GM21528 (cell line): ENCODE results near the gene GNPTAB.

Experiments used
- ATAC-seq: cut with Tn5 transposase; IDR thresholded peaks from one replicate; pipeline ENCODE4 v1.9.1; 2021; ENCODE audit warnings: mild to moderate bottlenecking, moderate library complexity; ENCODE audit not compliant: unreplicated experiment, low FRiP score

The GNPTAB gene

DNA sequence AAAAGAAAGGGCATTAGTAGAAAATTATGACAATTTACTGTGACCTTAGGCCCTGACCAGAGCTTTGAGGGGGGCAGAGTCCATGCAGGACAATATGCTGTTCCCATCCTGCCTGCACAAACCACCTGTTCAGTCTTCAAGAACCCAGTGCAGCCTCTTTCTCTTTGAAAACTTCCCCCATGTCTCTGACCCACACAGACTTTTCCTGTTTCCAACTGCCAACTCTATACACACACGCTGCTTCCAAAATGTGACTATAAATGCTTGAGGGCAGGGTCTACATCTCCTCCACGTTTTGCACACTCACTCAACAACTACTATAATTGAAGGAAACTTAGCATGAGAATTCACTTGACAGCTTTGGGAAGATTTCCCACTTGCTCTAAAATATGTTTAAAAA is 54.9 kb downstream of the GNPTAB start:
- ATAC-seq: no peak

GRCh38 chr12:101773650-101774162 is 57.1 kb downstream of the GNPTAB start:
- peak; percentile 83 for ATAC-seq

DNA sequence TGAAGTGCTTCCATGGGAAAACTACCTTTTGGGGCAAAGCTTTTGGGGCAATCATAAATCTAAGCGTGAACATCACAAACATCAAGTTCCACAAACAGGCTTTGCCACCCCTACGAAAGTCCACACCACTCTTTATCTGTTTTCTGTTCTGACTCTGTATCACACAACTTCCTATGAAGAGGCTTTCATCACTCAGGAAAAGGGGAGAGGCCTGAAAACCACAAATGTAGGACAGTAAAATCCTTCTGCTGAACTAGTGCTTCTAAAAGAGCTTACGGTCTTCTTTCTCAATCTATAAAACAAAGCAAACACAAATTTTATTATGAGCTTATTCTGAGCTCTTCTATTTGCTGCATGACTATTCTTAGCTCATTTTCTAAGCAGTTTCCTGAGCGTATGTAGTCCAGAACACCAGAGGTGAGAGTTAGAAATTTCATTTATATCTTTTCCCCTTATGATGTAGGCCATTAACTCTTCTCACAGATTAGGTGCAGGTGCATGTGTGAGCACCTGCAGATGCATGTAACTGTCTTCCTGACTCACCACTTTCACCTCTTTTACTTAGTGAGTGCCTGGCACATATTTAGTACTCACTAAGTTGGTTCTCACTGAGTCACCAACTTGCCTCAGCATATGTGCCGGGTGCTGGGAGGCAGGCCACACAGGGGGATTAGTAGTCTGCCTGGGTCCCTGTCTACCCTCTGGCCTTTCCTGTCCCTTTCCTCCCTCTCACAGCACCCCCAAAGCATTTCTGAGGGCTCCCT is 58.6 kb downstream of the GNPTAB start:
- no peak for ATAC-seq

GRCh38 chr12:101769865-101770264 is 60.9 kb downstream of the GNPTAB start:
- no peak for ATAC-seq

DNA sequence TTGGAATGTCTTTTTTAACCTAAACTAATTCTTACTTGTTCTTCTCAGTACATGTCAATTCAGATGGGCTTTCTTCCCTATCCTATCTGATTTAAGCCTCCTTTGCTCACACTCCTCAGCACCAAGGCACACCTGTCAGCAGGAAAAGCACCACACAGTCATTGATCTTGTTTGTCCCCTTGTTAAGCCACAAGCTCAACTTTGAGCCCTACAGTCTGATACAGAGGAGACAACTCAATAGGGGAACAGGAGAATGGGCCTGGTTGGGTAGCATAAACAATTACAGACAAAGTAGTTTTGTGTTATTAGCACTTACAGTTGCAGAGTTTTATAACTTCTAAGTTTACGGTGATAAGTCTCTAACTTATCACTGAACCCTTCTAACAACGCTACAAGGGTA is 62.0 kb downstream of the GNPTAB start:
- no peak for ATAC-seq

DNA sequence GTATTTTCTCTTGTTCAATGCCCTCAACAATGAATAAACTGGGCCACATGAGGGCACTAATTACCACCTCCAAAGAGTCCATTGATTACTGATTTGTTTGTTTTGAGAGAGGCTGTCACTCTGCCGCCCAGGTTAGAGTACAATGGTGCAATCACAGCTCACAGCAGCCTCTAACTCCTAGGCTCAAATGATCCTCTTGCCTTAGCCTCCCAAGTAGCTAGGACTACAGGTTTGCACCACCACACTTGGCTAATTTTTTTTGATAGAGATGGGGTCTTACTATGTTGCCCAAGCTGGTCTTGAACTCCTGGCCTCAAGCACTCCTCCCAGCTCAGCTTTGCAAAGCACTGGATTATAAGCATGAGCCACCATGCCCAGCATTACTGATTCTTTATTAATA is 63.2 kb downstream of the GNPTAB start:
- ATAC-seq: no peak

- ATAC-seq: no peak
These were observed 66.5 kb downstream of the GNPTAB start for GRCh38 chr12:101764051-101764792.

GRCh38 chr12:101763246-101763931 is 67.4 kb downstream of the GNPTAB start:
- no peak for ATAC-seq

GRCh38 chr12:101761781-101762180 is 69.0 kb downstream of the GNPTAB start:
- ATAC-seq: no peak

DNA sequence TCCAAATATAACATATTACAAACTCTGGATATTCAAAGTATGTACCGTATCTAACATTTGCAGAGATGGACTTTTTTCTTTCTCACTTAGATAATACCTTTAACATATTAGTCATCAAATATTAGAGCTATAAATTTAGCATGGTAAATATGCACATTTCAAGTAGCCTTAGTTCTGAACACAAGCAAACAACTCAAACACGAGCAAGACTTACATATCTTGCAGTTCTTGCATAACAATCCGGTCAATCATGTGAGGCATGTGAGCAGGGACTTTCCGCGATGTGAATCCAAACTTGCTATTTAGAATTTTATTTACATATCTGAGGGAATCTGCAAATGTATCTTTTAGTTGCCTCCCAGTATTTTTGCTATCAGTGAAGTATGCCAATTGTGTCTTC is 69.4 kb downstream of the GNPTAB start:
- ATAC-seq: no peak

- ATAC-seq: no peak
These were observed 71.2 kb downstream of the GNPTAB start for GRCh38 chr12:101759396-101760047.

GRCh38 chr12:101750152-101750551 is 80.6 kb downstream of the GNPTAB start:
- ATAC-seq: no peak

DNA sequence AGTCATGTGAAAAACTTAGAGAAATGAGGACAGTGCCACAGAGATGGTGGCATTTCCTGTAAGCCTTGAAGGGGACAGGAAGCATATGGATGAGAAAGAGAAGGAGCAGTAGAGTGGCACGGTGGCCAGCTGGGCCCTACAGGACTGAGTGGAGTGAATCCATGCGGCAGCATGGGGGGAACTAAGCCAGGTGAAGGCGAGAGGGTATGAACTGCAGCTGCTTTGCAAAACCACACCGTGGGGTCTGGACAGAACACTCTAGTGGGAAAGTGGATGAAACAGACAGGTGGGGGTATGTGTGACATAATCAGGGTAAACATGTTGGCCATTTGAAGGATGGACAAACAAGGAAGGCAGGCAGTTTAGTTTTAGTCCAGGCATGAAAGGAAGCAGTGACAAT is 81.1 kb downstream of the GNPTAB start:
- ATAC-seq: no peak

- ATAC-seq: no peak
These were observed 81.9 kb downstream of the GNPTAB start for GRCh38 chr12:101748907-101749306.

GRCh38 chr12:101747697-101748096 is 83.1 kb downstream of the GNPTAB start:
- no peak for ATAC-seq

DNA sequence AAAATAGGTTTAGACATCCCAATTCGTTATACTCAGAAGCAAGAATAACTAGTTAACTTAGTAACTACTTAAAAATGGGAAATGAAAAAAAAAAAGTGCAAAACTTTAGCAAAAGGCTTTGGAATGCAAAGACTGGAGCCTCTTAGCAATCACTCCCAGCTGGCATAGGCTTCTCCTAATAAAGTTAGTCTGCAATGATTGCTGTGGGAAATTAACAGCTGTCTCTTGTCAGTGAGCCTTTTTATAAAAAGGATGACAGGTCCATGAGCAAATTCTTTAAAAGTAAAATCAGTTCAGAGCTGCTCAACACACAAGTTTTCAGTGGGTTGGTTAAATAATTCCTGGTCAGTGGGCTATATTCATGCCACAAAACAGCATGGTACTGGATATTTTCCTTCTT is 84.1 kb downstream of the GNPTAB start:
- ATAC-seq: no peak

DNA sequence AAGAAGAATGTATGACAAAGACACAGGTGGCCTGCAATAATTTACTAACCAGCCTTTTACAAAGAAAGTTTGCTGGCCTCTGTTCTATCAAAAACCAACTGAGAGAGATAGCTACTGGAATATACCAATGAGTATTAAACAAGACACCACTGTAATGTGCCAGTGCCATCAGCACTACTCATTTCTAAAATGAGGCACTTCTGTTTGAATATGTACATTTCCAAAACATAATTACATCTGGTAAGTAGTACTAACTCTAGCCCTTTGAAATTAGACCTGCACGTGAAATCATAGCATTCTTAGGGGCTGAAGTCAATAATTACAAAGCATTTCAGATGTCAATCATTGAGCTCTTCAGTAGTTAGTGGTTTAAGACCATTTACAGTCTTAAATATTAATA is 84.6 kb downstream of the GNPTAB start:
- no peak for ATAC-seq

GRCh38 chr12:101745481-101745880 is 85.3 kb downstream of the GNPTAB start:
- ATAC-seq: no peak

- peak; percentile 94 for ATAC-seq
These were observed 86.9 kb downstream of the GNPTAB start for GRCh38 chr12:101743724-101744472.

DNA sequence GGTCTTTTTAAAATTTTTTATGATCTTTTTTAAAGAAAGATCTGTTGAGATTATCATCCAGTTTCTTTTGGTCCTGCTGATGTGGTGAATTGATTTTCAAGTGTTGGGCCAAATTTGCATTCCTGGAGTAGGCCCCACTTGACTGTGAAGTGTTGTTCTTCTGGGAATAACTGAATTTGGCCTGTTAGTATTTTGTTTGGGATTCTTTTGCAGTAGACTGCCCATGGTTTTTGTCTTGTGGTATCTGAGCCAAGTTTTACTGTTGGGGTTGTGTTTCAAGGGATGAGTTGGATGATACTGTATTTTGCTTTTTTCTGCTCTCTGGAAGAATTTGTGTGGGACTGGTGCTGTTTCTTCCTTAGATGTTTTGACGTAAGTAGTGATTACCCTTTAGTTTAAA is 87.5 kb downstream of the GNPTAB start:
- ATAC-seq: no peak
